HG03139 (cell line): ENCODE results near the gene SAT1.
"Not testable (repeated sequence)": the region's sequence is repeated elsewhere in the genome, so short reads cannot be mapped to it uniquely, and the experiment has no call there.

Experiments used
- ATAC-seq: cut with Tn5 transposase; IDR thresholded peaks from one replicate; pipeline ENCODE4 v1.9.1; 2021; ENCODE audit not compliant: unreplicated experiment

The SAT1 gene

GRCh38 chrX:23782863-23783588 is at the start of gene SAT1:
Gene SAT1, plus strand, starts transcription at chrX:23783173. Its CDS starts 179 bp downstream, at chrX:23783352.
- ATAC-seq, result peak; percentile 70

- no peak for ATAC-seq
Observed at GRCh38 chrX:23736030-23736429, 46.9 kb upstream of the SAT1 start.

- ATAC-seq, result no peak
Observed at GRCh38 chrX:23737413-23737812, 45.6 kb upstream of the SAT1 start.

GRCh38 chrX:23742174-23742696 is 40.7 kb upstream of the SAT1 start:
- ATAC-seq, result no peak

DNA sequence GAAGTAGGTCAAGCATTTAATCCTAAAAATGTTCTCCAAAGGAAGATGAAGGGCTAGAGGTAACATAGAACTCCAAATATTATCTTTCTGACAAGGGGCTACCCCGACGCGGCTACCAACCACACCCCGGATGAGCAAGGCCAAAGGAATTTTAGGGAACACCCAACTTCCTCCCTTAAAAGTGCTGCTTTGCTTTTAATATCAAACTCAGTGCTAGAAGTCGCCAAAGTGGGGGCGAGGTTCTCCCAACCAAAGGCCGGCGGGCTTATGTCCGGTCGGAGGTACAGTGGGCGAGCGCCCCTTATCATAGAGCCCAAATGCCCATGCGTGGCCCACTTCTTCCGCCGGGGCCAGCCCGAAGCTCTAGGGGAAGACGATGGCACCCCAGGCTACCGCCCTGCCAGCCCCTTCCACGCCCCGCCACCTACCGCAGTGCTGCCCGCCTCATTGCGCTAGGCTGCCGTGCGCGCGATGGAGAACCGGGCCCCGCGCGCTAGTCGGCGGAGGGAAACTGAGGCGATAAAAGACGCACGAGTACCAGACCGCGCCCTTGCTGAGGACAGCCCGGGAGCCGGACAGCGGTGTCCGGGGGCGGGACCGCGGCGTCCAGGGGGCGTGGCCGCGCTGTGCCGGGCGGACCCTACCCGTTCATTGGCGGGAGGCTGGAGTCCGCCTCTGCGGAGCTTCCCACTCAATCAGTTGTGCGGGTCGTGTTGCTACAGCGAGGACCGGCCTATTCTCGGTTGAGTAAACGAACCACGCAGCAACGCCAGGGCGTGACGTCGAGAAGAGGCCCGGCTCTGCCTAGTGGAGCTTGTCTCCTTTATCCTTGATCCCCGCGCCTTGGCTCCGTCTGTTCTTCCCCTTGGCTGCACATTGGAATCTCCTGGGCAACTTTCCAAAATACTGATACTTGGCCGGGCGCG is 40.0 kb upstream of the SAT1 start, which contains the start of gene ACOT9:
Gene ACOT9, minus strand, starts transcription at position 580 of the 926 bp plus-strand sequence. Its CDS starts 132 bp downstream, at position 448.
- peak; percentile 97 for ATAC-seq

GRCh38 chrX:23743623-23743971 is 39.4 kb upstream of the SAT1 start:
- not testable (repeated sequence) for ATAC-seq

- ATAC-seq, result no peak
Observed at GRCh38 chrX:23745786-23746185, 37.2 kb upstream of the SAT1 start.

DNA sequence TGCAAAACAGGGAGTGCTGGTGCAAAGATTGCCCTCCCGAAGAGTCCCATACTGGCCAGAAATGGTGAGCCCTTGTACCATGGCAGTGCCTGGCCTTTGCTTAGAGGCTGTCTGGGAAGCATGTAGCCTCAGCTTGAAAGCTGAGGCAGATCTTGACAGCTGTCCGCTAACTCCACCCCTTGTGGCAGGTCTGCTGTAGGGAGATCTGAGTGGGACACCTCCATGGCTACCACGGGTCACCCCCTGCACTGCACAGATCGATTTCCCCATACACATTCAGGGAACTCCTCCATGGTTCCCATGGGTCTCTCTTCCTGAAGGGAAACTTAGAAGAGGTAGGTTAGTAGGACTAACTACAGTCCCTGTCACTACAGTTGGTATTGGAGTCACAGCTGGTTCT is 33.8 kb upstream of the SAT1 start:
- no peak for ATAC-seq

- no peak for ATAC-seq
Observed at GRCh38 chrX:23749576-23749975, 33.4 kb upstream of the SAT1 start.

GRCh38 chrX:23752740-23753415 is 30.1 kb upstream of the SAT1 start:
- ATAC-seq, result no peak

GRCh38 chrX:23754664-23755063 is 28.3 kb upstream of the SAT1 start:
- no peak for ATAC-seq

DNA sequence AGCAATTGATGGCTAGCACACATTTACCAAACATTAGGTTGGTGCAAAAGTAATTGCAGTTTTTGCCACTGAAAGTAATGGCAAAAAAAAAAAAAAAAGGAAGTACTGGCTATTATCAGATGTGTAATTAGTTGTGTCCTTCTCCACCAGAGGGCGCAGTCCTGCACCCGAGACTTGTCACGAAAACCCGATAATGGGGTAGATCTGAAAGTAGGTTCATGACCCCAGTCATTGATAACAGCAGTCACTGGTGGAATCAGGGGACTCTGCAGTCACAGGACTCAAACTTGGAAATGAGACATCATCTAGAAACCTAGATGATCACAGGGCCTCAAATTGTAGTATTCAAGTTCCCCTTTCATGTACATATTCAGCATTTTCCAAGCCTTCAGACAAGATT is 26.8 kb upstream of the SAT1 start:
- ATAC-seq, result no peak

DNA sequence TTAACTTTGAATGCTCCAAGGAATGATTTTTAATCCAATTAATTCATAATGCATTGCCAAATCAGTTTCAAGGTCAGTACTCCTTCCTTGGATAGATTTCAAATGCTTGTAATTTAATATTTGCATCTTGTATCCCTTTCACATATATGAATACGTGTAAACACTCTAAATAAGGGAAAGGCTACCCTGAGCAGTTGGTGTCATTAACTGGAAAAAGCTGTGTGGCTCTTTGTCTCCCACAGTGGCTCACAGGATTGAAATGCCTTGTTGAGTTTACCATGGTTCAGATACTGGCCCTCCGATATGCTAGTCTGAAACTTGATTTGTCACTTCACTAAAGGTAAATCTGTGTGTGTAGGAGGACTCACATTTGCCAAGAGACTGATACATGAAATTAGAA is 23.2 kb upstream of the SAT1 start:
- ATAC-seq, result no peak

DNA sequence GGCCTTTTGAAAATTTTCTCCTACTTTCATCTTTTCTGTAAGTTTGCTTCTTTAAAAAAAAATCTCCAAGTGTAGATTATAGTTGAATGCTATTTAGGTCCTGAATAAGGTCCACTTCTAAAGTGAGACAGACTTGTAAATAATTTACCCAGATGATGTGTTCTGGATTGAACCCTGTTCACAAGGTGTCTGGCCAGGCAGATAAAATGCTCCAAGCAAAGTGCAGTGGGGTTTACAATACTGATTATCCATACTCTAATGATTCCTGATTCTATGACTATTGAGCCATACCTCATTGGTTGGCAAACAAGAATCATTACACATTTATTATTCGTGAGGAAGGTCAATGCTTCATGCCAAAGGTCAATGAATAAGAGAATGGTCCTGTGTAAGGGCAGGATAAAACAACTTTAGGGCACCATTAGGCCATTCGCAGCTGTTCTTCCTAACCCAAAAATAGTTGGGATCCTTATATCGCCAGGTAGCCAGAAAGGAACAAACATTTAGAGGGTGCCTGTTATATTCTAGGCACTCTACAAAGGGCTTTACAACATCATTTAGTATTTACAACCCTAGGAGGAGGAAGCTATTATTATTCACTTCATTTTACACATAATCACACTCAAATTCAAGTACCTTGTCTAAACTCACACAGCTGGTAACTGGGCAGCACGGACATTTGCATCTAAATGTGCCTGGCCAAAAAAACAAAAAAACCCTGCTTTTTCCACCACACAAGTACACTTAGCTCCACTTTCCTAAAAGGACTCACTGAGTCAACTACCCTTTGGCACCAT is 18.6 kb upstream of the SAT1 start:
- ATAC-seq, result no peak

- no peak for ATAC-seq
Observed at GRCh38 chrX:23765449-23765848, 17.5 kb upstream of the SAT1 start.

DNA sequence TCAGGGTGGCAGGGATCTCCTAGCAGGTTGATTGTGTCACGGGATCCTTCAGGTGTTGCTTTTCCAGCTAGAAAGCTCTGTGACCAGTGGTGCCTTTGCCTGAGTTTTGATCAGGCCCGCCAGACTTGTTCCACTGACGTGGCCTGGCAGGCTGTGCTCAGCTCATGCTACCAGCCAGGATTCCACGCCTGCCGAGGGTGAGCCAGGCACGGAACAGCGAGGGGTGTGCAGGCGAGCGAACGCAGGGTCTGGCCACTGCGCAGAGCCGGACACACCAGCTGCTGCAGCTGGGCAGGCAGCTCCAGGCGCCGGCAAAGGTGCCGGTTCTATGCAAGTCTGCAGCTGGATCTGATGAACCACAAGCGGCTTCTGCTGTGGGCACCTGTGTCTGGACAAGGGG is 17.1 kb upstream of the SAT1 start:
- ATAC-seq, result no peak

GRCh38 chrX:23766650-23767551 is 16.1 kb upstream of the SAT1 start:
- ATAC-seq, result no peak

DNA sequence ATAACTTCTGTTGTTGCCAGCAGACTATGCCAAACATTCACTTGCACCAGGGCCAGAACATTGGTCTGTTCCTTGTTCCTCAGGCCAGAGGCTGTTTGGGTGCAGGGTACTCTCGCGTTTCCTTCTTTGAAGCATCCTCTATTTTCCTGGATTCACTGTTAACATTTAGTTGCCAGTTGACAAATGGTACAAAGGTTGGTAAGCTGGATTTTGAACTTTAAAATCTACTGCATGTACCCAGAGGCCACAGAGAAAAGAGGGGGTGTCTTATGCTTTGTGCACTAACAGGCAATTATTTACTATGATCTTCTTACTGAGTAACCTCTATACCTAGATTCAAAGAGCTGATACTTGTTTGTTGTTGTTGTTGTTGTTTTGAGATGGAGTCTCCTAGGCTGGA is 12.8 kb upstream of the SAT1 start:
- no peak for ATAC-seq

DNA sequence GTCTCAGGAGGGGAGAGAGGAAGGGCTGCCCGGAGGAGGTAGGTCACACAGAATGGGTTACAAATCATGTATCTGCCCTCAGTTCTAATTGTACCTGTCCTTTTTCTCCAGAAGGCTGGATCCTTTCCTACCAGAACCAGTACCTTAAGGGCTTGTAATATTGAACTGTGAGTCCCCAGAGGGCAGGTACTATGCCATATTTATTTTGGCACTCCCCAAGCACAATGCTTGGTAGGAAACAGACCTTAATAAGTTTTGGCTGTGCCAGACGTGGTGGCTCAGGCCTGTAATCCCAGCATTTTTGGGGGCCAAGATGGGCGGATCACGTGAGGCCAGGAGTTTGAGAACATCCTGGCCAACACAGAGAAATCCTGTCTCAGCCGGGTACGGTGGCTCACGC is 11.9 kb upstream of the SAT1 start:
- ATAC-seq, result not testable (repeated sequence)
